SU-DHL-6 (cell line): Measurements from ENCODE around the gene PPARGC1A.

Experiments
- H2AFZ ChIP-seq: fragments of 200-600 bp; sonication (generic); 2 replicates; pipeline ENCODE4 v1.6.1; 2014; ENCODE audit warnings: low read depth, mild to moderate bottlenecking, moderate library complexity, mixed read lengths, antibody characterized with exemption, low read length; ENCODE audit not compliant: severe bottlenecking
- H3F3A ChIP-seq: fragments of 200-600 bp; shearing (Covaris generic); 2 replicates; pipeline ENCODE4 v1.6.0; 2016; ENCODE audit warnings: antibody characterized with exemption, mild to moderate bottlenecking; ENCODE audit not compliant: insufficient read depth
- H3K27ac ChIP-seq: fragments of 200-600 bp; sonication (generic); 2 replicates; pipeline ENCODE4 v1.5.1; 2016; ENCODE audit warnings: low read depth, mild to moderate bottlenecking, low read length, moderate library complexity, mixed read lengths
- H3K27me3 ChIP-seq: fragments of 200-600 bp; sonication (generic), shearing (Covaris generic); 2 replicates; pipeline ENCODE4 v1.6.0; 2014; ENCODE audit warnings: mild to moderate bottlenecking, low read length
- H3K36me3 ChIP-seq: fragments of 200-600 bp; sonication (generic); 2 replicates; pipeline ENCODE4 v1.6.1; 2014; ENCODE audit warnings: mild to moderate bottlenecking, low read length, mixed read lengths
- H3K4me2 ChIP-seq: fragments of 300-600, 200-600 bp; shearing (Covaris generic), sonication (generic); 2 replicates; pipeline ENCODE4 v1.6.0; 2014; ENCODE audit warnings: low read length, low read depth, mild to moderate bottlenecking; ENCODE audit not compliant: poor library complexity, severe bottlenecking
- H3K4me3 ChIP-seq: fragments of 200-600 bp; sonication (generic); 2 replicates; pipeline ENCODE4 v1.5.1; 2014; ENCODE audit warnings: antibody characterized with exemption, low read length, mild to moderate bottlenecking, mixed read lengths; ENCODE audit not compliant: insufficient read depth, poor library complexity, severe bottlenecking
- H3K79me2 ChIP-seq: fragments of 200-600 bp; sonication (generic); 2 replicates; pipeline ENCODE4 v1.6.1; 2014; ENCODE audit warnings: mild to moderate bottlenecking, low read length, moderate library complexity; ENCODE audit not compliant: insufficient read depth
- H3K9ac ChIP-seq: fragments of 200-600 bp; sonication (generic); 2 replicates; pipeline ENCODE4 v1.7.0; 2014; ENCODE audit warnings: mild to moderate bottlenecking, low read length
- H3K9me2 ChIP-seq: fragments of 200-600 bp; sonication (generic); replicated peaks from 2 replicates; pipeline ENCODE4 v1.6.1; 2014; ENCODE audit warnings: low read length; ENCODE audit not compliant: insufficient read depth
- H3K9me3 ChIP-seq: fragments of 200-600 bp; sonication (generic); 2 replicates; pipeline ENCODE4 v1.6.1; 2014; ENCODE audit warnings: low read length, mixed read lengths; ENCODE audit not compliant: insufficient read depth
- H4K20me1 ChIP-seq: fragments of 200-600 bp; sonication (generic); 2 replicates; pipeline ENCODE4 v1.6.1; 2014; ENCODE audit warnings: low read depth, mild to moderate bottlenecking, antibody characterized with exemption, low read length, moderate library complexity, mixed read lengths
- EZH2phosphoT487 ChIP-seq: fragments of 200-600 bp; sonication (generic), shearing (Covaris generic); conservative IDR thresholded peaks from 2 replicates; pipeline ENCODE4 v1.6.1; 2018; ENCODE audit warnings: mild to moderate bottlenecking, antibody characterized with exemption, low read length, moderate library complexity, mixed read lengths
- TF ChIP-seq, protein P1 (sequence below): fragments of 200-600 bp; sonication (generic); IDR thresholded peaks from one replicate; pipeline ENCODE4 v1.5.1; 2017; ENCODE audit warnings: antibody characterized with exemption, mild to moderate bottlenecking, low read length, moderate library complexity; ENCODE audit not compliant: insufficient read depth, poor library complexity, severe bottlenecking

The PPARGC1A gene, protein sequence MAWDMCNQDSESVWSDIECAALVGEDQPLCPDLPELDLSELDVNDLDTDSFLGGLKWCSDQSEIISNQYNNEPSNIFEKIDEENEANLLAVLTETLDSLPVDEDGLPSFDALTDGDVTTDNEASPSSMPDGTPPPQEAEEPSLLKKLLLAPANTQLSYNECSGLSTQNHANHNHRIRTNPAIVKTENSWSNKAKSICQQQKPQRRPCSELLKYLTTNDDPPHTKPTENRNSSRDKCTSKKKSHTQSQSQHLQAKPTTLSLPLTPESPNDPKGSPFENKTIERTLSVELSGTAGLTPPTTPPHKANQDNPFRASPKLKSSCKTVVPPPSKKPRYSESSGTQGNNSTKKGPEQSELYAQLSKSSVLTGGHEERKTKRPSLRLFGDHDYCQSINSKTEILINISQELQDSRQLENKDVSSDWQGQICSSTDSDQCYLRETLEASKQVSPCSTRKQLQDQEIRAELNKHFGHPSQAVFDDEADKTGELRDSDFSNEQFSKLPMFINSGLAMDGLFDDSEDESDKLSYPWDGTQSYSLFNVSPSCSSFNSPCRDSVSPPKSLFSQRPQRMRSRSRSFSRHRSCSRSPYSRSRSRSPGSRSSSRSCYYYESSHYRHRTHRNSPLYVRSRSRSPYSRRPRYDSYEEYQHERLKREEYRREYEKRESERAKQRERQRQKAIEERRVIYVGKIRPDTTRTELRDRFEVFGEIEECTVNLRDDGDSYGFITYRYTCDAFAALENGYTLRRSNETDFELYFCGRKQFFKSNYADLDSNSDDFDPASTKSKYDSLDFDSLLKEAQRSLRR

DNA sequence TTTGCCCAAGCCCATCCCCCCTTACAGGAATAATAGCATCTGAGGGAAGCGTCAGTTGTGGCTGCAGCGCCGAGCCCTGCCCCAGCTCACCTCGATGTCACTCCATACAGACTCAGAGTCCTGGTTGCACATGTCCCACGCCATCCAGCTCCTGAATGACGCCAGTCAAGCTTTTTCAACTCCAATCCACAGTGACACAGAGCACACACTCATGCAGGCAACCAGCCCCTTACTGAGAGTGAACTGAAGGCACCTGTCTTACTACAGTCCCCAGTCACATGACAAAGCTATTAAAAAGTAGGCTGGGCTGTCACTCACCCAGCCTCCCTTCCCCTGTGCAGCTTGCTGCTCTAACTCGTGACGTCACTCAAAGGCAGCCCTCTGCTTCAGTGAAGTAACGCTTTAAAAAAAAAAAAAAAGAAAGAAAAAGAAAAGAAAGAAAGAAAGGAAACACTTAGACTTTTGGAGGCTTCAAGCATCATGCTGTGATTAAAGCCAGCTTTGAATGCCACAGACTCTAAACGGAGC lies at the start of gene PPARGC1A:
Gene PPARGC1A (minus strand): TSS at position 234 of the 528 bp plus-strand sequence. CDS start 90 bp downstream, at position 144.
- H3K27me3 ChIP-seq, result no peaks in the 10 kb centered on the region
- no peaks in the 10 kb centered on the region for H3K79me2 ChIP-seq
- no peaks in the 10 kb centered on the region for H4K20me1 ChIP-seq
- no peak within 1 kb of the TSS for H3K9ac ChIP-seq
- H3K4me3 ChIP-seq, result no peak within 1 kb of the TSS
- TF ChIP-seq, protein P1, sequence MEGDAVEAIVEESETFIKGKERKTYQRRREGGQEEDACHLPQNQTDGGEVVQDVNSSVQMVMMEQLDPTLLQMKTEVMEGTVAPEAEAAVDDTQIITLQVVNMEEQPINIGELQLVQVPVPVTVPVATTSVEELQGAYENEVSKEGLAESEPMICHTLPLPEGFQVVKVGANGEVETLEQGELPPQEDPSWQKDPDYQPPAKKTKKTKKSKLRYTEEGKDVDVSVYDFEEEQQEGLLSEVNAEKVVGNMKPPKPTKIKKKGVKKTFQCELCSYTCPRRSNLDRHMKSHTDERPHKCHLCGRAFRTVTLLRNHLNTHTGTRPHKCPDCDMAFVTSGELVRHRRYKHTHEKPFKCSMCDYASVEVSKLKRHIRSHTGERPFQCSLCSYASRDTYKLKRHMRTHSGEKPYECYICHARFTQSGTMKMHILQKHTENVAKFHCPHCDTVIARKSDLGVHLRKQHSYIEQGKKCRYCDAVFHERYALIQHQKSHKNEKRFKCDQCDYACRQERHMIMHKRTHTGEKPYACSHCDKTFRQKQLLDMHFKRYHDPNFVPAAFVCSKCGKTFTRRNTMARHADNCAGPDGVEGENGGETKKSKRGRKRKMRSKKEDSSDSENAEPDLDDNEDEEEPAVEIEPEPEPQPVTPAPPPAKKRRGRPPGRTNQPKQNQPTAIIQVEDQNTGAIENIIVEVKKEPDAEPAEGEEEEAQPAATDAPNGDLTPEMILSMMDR, result no peak
- H3F3A ChIP-seq, result no peaks in the 10 kb centered on the region
- no peak within 1 kb of the TSS for H3K27ac ChIP-seq
- H3K36me3 ChIP-seq, result no peaks in the 10 kb centered on the region
- H3K9me3 ChIP-seq, result no peaks in the 10 kb centered on the region
- H2AFZ ChIP-seq, result no peak within 1 kb of the TSS
- no peaks in the 10 kb centered on the region for H3K9me2 ChIP-seq
- no peak within 1 kb of the TSS for H3K4me2 ChIP-seq

DNA sequence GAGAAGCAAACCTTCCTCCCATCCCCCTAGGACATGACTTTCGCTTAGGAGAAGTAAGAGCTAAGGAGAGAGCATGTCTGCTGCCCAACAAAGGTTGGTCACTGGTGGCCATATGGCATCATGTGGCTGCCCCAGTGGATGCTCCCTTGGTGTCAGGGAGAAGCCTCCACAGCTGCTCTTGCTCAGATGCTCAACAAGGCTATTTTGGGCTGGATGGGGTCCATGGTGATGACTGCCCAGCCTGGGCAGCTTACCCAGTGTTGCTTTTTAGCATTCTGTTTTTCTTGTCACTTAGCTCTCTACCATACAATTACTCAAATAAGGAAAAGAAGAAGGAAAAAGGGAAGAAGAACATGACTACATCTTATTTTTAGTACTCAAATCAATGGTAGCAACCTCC lies 48.9 kb upstream of the PPARGC1A start:
- Histone ChIP-seq H3K79me2 (no peaks in the 10 kb centered on the region), H3K27me3 (no peaks in the 10 kb centered on the region), H3K9ac (no peak overlapping the region), H3K36me3 (no peaks in the 10 kb centered on the region), H3K9me2 (no peaks in the 10 kb centered on the region; the same call in 1 of the 2 replicates), H3F3A (no peaks in the 10 kb centered on the region), H4K20me1 (no peaks in the 10 kb centered on the region), H3K4me2 (no peak overlapping the region), H2AFZ (no peak overlapping the region), H3K27ac (no peak overlapping the region), H3K9me3 (no peaks in the 10 kb centered on the region), H3K4me3 (no peak overlapping the region)
- TF ChIP-seq, protein P1, result no peak
- no peak for TF ChIP-seq EZH2phosphoT487

DNA sequence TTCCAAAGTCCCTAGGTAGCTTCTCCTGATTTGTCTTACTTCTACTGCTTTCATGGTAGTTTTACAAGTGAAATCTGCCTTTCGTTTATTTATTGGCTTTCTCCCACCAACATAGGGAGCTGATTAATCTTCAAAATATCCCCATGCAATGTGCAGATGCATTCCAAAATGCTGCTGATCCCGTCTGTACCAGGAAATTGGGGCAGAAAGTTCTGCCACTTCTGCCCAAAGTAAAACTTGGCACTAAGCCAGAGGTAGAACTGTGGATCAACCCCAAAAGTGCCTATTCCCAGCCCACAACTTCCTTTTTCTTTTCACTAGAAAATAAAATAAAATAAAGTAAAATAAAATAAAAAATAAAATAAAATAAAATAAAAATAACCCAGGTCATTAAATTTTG lies 47.3 kb upstream of the PPARGC1A start:
- Histone ChIP-seq H3F3A (no peaks in the 10 kb centered on the region), H4K20me1 (no peaks in the 10 kb centered on the region), H2AFZ (no peak overlapping the region), H3K4me2 (no peak overlapping the region), H3K4me3 (no peak overlapping the region), H3K27ac (no peak overlapping the region), H3K79me2 (no peaks in the 10 kb centered on the region), H3K9me3 (no peaks in the 10 kb centered on the region), H3K27me3 (no peaks in the 10 kb centered on the region), H3K9me2 (no peaks in the 10 kb centered on the region), H3K9ac (no peak overlapping the region), H3K36me3 (no peaks in the 10 kb centered on the region)
- no peak for TF ChIP-seq EZH2phosphoT487
- TF ChIP-seq, protein P1, result no peak
